ENCODE measurements around the gene EYS.

DNA sequence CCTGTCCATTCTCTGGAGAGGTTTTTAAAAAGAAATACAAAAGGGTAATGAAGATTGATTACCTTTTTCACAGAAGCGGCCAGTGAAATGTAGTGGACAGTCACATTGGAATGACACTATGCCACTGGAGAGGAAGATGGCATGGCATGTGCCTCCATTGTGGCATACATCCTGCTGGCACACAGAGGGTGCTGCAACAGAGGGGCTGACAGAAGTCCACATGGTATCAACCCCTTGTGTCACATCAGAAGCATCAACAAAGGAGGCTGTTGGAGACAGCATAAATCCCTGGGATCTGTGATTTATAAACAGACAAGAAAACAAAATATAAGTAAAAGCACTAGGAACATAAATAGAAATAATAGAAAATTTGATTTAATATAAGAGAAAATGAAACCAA, 1476.5 kb downstream of the EYS start:
- no peak for TF ChIP-seq YY1 (IDR thresholded peaks at IDR 0.05; ENCODE audit: insufficient read depth, insufficient read length)
- no peak for TF ChIP-seq ZNF274 (IDR thresholded peaks at IDR 0.05; ENCODE audit: low read depth, low read length)
- no peak for TF ChIP-seq SUZ12 (IDR thresholded peaks at IDR 0.05; ENCODE audit: extremely low read depth, insufficient read depth, insufficient read length)
